GM10266 (cell line): ENCODE results near the gene TMEM114.

Source experiments
- DNase-seq: peaks from one replicate; pipeline ENCODE4 v3.0.0; 2012; ENCODE audit errors: extremely low spot score
- CTCF ChIP-seq: IDR thresholded peaks from 2 replicates; pipeline ENCODE4 v1.5.1; 2012; ENCODE audit warnings: mild to moderate bottlenecking, low read depth; ENCODE audit not compliant: control insufficient read depth, insufficient read depth; ENCODE audit errors: missing control alignments

TMEM114 gene

GRCh38 chr16:8583732-8584131 is 6.6 kb downstream of the TMEM114 start:
- TF ChIP-seq CTCF, result no peak

DNA sequence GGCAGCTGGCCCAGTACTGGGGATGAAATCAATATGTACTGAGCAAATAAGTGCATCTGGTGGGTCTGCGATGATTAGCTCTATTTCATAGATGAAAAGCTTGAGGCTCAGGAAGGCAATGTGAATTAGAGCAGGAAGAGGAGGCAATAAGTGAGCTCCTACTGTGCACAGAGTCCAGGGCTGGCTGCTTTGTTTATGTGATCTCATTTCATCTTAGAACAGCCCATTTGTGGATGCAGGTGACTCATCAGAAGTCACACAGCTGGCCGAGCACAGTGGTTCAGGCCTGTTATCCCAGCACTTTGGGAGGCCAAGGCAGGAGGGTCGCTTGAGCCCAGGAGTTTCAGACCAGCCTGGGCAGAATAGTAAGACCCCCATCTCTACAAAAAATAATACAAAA is 7.1 kb downstream of the TMEM114 start:
- DNase-seq, result no peak
- no peak for TF ChIP-seq CTCF

More at GRCh38 chr16:8583732-8584131, 6.6 kb downstream of the TMEM114 start:
- DNase-seq, result no peak

DNA sequence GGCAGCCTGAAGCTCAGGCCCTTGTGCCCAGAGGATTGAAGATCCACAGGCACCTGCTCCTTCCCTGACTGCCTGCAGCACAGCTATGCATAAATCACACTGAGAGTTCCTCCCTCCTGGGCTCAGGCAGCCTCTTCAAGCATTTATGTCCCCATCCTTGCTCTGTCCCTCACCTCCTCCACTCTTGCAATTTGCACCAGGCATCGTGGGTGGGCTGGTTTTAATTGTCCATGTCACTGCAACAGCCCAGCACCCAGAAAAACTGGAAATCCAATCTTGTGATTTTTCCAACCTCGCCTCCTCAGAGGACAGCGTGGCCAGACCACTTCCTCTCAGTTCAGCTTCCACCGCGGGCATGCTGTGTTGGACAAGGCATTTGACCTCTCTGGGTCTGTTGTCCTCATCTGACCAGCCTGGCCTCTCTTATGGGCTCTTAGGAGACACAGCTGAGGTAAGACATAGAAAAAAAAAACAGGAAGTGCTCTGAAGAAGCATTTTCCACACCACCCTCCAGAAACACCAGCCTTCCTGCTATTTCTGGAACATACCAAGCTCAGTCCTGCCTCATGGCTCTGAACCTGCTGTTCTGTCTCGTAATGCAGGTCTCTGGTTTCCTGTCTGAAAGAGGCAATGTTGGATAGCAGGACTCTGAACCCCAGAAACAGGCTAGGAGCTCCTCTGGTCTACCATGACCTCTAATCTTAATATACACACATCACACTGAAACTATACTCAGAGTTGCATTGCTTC is 8.3 kb downstream of the TMEM114 start:
- no peak for DNase-seq
- TF ChIP-seq CTCF, result no peak

DNA sequence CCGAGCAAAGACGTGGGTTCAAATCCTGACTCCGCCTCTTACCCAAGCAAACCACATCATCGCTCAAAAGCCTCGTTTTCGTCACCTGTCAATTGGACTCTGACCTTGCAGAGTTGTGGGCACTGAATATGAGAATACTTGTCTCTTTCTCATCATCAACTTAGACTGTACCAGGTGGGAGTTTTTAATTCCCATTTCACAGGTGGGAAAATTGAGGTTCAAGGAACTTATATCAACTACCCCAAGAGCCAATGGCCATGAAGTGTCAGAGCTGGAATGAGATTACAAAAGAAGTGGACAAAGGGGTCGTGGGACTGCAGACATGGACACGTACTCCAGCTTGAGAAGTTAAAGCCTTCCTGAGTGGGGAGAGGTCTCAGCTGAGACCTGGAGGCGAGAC is 10.8 kb downstream of the TMEM114 start:
- no peak for TF ChIP-seq CTCF
- DNase-seq, result no peak

DNA sequence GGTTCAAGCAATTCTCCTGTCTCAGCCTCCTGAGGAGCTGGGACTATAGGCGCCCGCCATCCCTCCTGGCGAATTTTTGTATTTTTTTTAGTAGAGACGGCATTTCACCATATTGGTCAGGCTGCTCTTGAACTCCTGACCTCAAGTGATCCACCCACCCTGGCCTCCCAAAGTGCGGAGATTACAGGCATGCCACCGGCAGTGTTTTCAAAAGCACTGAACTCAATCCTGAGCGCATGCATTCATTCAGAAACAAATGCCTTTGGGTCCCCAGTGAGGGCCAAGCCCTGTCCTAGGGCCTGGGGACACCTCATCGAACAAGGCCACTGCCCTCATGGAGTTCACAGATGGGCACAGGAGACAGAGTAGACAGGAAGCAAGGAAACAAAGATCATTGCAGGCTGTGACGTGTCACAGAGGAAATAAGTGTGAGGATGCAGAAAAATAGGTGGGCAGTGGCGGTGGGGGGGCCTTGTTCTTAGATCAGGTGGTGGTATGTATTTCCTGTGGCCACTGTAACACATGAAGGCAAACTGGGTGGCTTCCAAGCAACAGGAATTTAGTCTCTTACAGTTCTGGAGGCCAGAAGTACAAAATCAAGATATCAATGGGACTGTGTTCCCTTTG is 12.5 kb downstream of the TMEM114 start:
- no peak for DNase-seq
- no peak for TF ChIP-seq CTCF

- TF ChIP-seq CTCF, result no peak
- DNase-seq, result no peak
Observed at GRCh38 chr16:8576141-8577004, 13.9 kb downstream of the TMEM114 start.
